K562 (cell line): ENCODE measurements around the gene NOL11. TPM values are rescaled to one million over a fixed set of nuclear protein-coding genes. Genes with fewer than 3 reads are reported as not detected.

Source experiments
- CHD1 ChIP-seq: fragments of 200-600 bp; sonication (generic); IDR thresholded peaks from one replicate; pipeline ENCODE4 v1.6.1; 2012; ENCODE audit warnings: mild to moderate bottlenecking, moderate library complexity, low read length, inconsistent platforms
- ZNF583 ChIP-seq: fragments of 250-450 bp; sonication (Bioruptor Pico); IDR thresholded peaks from 2 replicates; pipeline ENCODE4 v1.4.0; 2020
- polyA plus RNA-seq, 8 experiments: library from polyadenylated mRNA; depleted of rRNA in 4 of 8; stranded (reverse) in 5 of 8; unstranded in 3 of 8; fragments of >200 nt; fragmentation: Nextera tagmentation in 2 of 8; fragmentation: Illumina TruSeq in 1 of 8; extraction: Ambion mirVana in 2 of 8; extraction: Trizol in 1 of 8; gene quantifications; 2 replicates each; pipeline versions ENCODE4 v1.2.1 to v1.2.3, GENCODE V29; 2011 to 2014; ENCODE audit warnings: inconsistent platforms in 1 of 8, missing spikeins in 1 of 8
- total RNA-seq, 7 experiments: library from RNA; depleted of rRNA in 6 of 7; stranded (reverse); fragments of >200 nt in 6 of 7; fragmentation: Illumina TruSeq in 2 of 7; extraction: Trizol in 2 of 7; gene quantifications; 2 replicates each; pipeline versions ENCODE4 v1.2.1 to v1.2.3, GENCODE V29; 2011 to 2021; ENCODE audit warnings: low replicate concordance in 1 of 7
- TF ChIP-seq, protein P1 (sequence below), 2 experiments: fragments of 450-650 bp in 1 of 2; sonication (generic) in 1 of 2; formaldehyde crosslinking in 1 of 2; IDR thresholded peaks; 2 replicates each; pipeline versions ENCODE4 v1.7.1 to v1.9.0; 2016 to 2022; ENCODE audit warnings: inconsistent platforms in 1 of 2, mild to moderate bottlenecking in 1 of 2, missing genetic modification reagents in 1 of 2

Gene NOL11
- total and polyA plus RNA-seq, 9 of the 15 experiments (the other 6 are each of a cell fraction or from before 2014, with no cell fraction given), result 61.1 to 175 (median 121) TPM

DNA sequence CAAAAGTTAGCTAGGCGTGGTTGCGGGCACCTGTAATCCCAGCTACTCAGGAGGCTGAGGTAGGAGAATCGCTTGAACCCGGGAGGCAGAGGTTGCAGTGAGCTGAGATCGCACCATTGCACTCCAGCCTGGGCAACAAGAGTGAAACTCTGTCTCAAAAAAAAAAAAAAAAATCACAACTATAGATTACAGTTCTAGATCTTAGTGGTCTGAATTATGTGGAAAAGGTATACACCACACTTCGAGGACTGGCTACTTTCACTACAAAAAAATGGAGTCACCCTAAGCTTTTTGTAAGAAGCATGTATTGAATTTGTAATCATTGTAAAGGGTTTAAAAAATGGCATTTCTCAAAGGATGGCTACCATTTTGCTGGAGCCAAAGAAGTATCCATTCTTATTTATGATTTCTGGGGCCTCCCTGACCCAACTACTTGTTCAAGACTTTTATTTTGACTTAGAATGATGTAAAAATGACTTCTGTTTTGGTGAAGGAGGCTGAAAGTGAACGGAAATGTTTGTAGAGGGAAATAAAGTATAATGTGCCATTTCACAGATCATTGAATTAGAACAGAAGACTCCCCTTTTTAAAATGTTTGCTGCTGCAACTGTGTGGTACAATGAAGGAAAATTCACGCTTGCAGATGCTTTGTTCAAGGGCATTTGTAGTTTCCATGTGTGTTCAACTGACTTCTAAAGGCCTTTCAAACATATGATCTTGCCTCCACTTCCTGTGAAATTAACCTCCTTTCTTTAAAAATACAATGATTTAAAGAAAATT, 37.1 kb upstream of the NOL11 start (continued):
- TF ChIP-seq, protein P1, sequence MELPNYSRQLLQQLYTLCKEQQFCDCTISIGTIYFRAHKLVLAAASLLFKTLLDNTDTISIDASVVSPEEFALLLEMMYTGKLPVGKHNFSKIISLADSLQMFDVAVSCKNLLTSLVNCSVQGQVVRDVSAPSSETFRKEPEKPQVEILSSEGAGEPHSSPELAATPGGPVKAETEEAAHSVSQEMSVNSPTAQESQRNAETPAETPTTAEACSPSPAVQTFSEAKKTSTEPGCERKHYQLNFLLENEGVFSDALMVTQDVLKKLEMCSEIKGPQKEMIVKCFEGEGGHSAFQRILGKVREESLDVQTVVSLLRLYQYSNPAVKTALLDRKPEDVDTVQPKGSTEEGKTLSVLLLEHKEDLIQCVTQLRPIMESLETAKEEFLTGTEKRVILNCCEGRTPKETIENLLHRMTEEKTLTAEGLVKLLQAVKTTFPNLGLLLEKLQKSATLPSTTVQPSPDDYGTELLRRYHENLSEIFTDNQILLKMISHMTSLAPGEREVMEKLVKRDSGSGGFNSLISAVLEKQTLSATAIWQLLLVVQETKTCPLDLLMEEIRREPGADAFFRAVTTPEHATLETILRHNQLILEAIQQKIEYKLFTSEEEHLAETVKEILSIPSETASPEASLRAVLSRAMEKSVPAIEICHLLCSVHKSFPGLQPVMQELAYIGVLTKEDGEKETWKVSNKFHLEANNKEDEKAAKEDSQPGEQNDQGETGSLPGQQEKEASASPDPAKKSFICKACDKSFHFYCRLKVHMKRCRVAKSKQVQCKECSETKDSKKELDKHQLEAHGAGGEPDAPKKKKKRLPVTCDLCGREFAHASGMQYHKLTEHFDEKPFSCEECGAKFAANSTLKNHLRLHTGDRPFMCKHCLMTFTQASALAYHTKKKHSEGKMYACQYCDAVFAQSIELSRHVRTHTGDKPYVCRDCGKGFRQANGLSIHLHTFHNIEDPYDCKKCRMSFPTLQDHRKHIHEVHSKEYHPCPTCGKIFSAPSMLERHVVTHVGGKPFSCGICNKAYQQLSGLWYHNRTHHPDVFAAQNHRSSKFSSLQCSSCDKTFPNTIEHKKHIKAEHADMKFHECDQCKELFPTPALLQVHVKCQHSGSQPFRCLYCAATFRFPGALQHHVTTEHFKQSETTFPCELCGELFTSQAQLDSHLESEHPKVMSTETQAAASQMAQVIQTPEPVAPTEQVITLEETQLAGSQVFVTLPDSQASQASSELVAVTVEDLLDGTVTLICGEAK (IDR thresholded peaks at IDR 0.05), result no peak
- TF ChIP-seq, protein P1 (CRISPR knock-in tag; IDR thresholded peaks at IDR 0.05), result no peak
- TF ChIP-seq ZNF583 (CRISPR knock-in tag), result no peak
- no peak for TF ChIP-seq CHD1
